Measurements from ENCODE around the gene AHNAK2. TPM values are rescaled to one million over a fixed set of nuclear protein-coding genes. Genes with fewer than 3 reads are reported as not detected.
A peak's percentile ranks its signal among the peaks of the same experiment; 100 is the strongest.

AHNAK2 gene
- total RNA-seq, 1 donor from 2014 or later: 5.5 TPM

DNA sequence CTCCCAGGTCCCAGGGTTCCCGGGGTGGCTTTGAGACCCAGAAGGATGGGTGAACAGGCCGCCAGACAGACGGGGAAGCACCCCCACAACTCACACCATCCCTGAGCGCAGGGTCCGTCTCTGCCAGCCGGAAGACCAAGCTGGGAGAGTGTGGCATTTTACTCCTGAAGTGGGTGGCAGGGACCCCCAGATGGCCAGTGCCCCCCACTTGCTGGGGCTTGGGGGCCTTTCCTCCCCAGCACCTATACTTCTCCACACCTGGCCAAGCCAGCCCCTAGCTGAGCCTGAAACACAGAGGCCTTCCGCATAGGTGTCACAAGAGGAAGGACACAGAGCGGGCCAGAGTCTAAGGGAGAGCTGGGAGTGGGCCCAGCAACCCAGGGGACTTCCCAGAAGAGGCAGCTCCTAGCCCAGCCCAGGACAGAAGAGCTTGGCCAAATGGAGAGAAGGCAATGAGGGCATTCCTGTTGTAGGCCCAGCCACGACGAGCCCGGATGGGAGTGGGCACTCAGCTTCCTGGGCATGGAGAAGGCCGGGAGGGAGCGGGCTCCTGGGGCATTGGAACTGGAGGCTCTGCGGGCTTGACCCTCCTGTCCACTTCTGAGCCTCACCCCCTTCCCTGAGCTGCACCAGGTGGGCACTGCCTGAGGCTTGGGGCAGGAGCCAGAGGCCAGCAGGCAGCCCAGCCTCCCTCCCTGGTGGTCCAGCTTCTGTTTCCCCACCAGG lies 3.3 kb downstream of the AHNAK2 start:
- no peak for ATAC-seq
- no peak for DNase-seq (ENCODE audit: low spot score)

DNA sequence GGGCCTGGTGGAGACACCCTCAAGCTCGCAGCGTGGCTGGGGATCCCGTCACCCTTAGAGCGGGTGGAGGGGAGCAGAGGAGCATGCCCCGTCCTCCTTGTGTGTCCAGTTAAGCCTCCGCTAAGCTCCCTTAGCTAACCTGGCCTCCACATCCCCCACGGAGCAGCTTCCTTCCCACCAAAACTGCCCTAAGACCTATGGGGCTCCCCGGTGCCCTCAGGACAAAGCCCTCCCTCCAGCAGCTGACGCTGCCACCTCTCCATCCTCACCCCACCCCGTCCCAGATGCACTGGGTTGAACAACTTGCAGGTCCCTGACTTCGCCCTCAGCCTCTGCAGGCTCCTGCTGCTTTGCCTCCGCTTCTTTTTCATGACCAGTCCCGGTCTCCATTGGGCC lies 4.0 kb downstream of the AHNAK2 start:
- ATAC-seq: no peak

DNA sequence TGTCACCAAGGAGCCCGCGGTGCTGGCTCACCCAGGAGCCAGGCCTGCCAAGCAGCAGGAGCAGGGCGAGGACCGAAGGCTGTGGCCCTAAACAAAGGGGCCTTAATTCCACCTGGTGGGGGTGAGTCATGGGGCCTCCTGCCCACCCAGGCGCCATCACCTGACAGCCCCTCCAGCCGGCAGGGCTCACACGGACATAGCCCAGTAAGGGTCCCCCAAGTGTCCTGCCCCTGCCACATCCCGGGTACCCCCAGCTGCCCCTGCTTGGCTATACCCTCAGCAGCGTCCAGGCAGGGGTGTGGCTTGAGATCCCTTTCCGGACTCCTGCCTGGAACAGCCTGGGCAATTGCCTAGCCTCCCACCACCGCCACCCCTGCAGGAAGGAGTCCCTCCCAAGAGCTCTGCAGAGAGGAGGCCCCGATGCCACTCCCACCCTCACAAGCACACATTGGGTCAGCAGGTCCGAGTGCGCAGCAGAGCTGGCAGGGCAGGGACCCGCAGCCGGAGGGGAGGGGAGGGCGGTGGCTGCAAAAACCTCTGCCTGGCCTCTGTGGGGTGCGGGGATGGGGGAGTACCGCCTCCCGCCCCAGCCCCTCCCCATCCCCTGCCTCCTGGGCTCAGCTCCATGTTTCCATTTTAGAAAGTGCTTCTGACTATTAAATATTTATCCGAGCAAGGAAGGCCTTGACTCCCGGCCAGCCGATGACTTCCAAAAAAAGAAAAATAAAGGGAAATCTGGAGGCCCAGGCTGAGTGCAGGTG lies 4.6 kb downstream of the AHNAK2 start:
- ATAC-seq: no peak

More for the DNA sequence above, 4.0 kb downstream of the AHNAK2 start:
- no peak for DNase-seq (ENCODE audit: low spot score)

DNA sequence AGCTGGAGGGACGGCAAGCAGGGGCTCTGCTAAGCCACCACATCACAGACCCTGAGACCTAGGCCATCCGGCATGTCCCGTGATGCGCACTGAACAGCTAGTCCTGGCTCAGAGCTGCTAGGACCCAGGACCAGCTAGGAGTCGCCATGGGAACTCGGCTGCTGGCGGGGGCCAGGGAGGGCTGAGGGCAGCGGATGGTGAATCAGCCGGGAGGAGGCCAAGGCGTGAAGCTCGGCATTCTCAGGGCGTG lies 5.1 kb downstream of the AHNAK2 start:
- ATAC-seq (no peak), DNase-seq (ENCODE audit: low spot score) (no peak)

More for the DNA sequence above, 4.6 kb downstream of the AHNAK2 start:
- no peak for DNase-seq (ENCODE audit: low spot score)

DNA sequence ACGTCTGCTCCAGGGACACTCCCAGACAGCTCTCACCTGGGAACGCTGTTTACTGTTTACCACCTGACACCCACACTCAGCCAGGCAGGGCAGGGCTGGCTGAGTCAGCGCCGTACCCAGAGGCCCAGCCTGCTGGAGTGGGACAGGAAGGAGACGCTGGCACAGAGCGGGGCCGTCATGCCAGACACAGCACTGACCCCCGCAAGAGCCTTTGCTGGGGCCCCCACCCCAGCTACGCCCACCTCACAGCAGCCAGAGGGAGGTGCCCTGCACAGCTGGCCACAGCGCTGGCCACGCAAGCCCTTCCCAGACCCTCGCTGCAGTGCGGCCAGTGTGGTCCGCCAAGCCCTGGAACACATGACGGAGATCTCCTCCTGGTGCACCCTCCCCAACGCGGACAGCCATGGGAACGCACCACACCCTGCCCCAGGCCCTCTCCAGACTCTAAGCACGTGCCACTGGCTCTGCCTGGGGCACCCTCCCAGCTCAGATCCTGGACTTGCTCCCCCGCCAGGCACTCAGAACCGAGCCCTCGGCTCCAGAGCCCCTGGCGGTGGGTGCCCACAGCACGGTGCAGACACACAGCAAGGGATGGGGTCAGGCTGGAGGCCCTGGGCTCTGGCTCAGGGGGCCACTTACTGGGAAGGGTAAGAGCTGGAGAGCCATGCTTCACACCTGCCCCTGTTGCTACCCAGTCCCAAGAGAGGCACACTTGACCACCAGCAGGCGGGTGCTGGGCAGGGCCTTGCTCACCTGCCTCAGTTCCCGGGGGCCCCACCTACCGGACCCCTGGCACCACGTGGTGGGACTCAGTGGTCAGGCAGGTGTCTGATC lies 5.7 kb downstream of the AHNAK2 start:
- no peak for DNase-seq (ENCODE audit: low spot score)

DNA sequence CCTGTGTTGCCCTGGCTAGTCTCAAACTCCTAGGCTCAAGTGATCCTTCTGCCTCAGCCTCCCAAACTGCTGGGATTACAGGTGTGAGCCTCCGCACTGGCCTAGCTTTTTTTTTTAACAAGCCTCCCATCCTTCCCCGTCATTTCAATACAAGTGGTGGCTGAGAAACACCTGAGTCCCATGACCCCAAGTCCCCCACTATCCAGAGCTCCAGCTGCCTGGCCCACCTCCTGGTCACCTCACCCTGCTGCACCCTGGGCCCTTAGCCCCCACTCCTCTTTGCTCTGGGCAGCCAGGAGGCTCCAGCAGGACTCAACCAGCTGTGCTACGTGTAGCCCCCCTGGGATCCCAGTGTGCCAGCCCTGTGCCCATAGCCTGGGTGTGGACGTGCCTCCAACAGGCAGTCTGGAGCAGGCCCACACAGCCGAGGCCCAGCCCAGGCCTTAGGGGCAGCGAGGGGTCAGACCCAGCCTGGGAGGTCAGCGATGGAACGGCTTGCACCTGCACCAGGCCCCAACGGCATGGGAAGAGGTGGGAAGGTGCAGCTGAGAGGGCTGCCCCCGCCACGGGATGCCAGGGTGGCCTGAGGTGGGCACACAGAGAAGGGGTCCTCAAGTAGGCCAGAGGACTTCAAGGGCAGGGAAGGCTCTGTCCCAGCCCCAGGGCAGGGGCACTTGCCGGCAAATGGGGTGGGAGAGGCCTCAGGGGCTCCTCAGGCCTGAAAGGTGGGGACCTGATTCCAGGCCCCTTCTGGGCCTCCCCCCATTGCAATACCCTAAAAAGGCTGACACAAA lies 6.5 kb downstream of the AHNAK2 start:
- ATAC-seq (no peak), DNase-seq (ENCODE audit: low spot score) (no peak)

More for the DNA sequence above, 5.7 kb downstream of the AHNAK2 start:
- ATAC-seq: no peak

DNA sequence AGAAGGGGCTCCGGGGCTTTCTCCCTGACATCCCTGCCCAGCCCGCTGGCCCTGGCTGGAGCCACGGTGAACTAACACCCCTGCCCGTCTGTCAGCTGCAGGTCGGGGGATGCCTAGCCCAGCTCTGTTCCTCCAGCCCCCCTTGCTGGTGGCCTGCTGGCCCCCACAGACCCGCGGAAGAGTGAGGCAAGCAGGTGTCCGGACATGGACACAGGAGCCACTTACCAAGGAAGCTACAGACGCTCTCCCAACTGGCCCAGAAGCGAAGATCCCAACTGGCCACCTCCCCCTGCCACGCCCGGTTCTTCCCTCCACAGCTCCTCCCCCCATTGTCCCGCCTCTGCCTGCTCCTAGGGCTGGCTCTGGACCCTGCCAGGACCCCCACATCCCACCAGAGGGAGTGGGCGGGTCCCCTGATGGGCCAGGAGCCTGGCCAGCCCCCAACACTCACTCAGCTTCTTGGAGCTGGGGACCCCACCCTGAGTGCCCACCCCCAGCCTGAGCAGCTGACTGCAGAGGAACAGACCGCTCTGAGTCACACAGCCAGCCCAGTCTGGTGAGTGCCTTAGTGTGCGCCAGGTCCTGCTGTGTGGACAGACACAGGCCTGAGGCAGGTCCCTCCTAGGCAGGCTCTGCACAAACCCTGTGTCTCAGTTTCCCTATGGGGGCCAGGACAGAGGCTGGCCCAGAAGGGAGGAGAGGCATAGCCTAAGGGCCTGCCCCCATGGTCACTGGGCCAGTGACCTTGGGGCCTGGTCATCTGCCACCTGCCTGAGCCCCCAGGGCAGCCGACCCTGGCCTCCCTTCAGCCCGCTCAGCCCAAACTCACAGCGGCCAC lies 7.7 kb downstream of the AHNAK2 start:
- no peak for ATAC-seq
- no peak for DNase-seq (ENCODE audit: low spot score)

DNA sequence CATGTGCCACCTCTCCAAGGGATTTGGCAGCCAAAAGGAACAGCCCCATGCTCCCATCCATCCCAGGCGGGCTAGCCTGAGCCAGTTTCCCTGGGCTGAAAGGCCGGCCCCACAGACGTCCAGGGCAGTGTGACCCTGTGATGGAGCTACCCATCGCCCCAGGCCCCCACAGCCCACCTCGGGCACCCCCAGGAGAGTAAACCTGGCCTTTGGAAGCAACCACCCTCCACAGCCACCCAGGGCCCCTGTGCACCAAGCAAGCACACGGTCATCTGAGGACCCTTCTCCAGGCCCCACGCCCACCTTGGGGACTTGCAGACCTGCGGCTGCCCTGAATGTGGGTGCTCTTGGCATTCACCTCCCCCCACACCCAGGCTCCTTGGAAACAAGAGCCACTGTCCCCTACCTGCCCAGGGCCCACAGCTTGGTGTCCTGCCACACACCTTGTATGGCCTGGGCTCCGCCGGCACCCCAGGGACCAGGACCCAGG lies 8.4 kb downstream of the AHNAK2 start:
- DNase-seq (ENCODE audit: low spot score) (no peak), ATAC-seq (no peak)

DNA sequence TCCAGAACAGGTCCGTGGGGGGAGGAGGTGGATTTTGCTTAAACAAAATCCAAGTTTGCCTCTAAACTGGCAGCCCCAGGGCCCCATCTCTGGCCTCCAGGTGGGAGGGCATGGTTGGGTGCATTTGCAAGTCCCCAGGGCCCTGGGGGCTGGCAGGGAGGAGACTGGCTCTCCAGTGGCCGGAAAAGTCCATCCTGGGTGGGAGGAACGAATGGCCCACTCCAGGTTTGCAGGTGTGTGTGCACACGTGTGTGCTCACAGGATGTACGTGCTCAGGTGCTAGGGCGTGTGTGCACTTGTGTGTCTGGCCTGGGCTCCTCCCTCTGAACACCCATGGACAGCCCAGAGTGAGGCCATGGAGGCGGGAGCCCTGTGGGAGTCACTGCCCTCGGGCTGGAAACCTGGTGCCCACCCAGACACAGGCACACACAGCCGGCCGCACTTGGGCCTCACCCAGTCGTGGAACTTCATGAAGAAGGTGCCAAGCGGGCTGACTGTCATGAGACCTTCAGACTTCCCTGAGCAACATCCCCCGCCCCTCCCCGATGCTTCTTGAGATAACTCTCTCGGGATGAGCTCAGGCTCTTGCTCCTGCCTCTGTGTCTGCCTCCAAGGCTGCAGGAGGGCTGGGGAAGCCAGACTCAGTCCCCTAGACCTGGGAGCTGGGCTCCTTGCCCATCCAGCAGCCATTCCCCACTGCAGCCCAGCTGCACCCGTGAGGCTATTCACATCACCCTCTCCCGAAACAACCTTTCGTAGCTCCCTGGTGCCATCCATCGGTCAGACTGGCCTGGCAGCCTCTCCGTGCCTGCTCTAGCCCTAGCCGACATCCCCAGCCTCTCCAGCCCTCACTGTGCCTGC lies 9.4 kb downstream of the AHNAK2 start:
- DNase-seq (ENCODE audit: low spot score): no peak
- no peak for ATAC-seq

DNA sequence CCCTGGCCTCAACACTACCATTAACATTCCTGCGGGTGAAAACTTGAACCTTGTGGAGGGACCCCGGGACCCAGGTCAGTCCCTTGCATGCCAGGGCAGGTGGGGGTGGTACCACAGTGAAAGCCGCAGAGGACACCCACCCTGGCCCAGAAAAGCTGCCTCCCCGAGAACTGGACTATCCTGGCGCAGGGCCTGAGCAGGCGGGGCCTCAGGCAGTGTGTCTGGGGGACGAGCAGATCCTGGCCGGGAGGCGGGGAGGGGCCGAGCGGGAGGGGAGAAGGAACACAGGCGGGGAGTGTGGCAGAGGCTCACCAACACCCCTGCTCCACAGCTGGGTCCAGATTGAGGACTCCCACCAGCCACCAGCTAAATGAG lies 10.0 kb downstream of the AHNAK2 start:
- ATAC-seq: peak; percentile 60

DNA sequence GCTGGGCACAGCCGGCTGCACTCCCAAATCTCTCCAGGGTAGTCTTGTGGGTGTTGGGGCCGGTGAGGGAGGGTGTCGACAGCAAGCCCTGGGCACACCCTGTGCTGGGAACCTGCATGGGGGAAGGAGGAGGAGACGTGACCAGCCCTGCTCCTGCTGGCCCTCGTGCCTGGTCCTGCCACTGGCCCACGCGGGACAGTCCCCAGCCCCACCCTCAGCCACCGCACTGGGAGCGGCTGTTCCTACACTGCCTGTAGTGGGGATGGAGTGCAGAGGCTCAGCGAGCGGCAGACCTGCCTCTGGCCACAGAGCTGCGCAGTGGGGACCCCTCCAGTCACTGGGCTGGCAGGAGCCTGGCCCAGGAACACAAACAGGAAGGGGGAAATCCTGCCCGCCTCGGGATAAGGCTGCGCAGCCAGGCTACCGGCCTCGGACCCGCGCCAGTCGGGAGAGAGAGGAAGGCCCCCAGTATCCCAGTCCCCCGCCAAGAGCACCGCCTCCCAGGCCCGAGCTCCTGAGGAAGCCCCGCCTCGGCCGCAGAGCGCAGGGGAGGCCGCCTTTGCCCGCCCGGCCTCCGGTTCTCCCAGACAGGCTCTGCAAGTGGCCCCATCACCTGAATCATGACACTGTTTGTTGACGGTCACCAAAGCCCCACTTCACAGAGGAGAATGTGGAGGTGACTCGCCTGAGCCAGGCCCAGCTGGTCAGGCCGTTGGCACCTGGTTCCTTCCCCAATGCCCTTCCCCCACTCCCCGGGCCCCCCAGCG lies 10.6 kb downstream of the AHNAK2 start:
- no peak for DNase-seq (ENCODE audit: low spot score)
- peak; percentile 46 for ATAC-seq

More for the DNA sequence above, 10.0 kb downstream of the AHNAK2 start:
- DNase-seq (ENCODE audit: low spot score): no peak

DNA sequence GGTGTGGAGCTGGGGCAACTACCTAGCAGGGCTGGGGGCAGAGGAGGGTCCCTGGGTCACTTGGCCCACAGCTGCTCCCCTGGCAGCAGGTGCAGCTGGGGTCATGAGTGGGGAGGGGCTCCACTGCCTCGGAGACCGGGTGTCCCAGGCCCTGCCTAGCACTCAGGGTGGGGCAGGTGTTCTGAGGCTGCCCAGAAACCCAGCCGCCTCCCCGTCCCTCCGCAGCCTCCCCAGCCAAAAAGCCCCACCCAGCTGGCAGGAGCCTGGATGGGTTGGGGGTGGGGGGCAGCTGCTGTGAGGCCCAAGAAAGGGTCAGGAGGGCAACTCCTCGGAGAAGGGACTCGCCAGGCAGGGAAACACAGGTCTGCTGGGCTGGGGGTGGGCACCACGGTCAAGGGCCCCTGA lies 11.2 kb downstream of the AHNAK2 start:
- no peak for ATAC-seq
- DNase-seq (ENCODE audit: low spot score): no peak

DNA sequence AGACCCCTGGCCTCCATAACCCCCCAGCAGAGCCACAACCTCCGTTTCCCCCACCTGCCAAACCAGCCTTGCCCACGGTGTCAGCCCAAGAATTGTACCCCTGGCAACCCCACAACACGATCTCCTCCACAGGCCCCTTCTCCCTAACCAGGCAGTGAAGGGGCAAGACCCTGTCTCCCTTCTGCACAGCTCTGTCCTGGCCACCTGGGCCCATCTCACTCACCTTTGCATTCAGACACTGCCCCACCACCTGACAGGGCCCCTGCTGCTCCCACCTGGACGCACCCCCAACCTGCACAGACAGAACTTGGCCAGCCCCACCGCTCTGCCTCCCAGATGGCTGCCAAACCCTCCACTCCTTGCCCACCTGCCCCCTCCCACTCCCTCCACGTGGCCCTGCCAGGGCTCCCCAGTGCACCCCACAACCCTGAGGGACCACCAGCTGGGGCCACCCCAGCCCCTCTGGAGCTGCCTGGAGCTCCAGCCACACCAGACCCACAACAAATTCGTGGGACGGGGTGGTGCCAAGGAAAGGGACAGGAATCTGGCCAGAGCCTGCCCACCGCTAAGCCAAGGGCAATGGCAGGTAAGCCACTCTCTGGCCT lies 11.8 kb downstream of the AHNAK2 start:
- DNase-seq (ENCODE audit: low spot score): no peak
- ATAC-seq: no peak

DNA sequence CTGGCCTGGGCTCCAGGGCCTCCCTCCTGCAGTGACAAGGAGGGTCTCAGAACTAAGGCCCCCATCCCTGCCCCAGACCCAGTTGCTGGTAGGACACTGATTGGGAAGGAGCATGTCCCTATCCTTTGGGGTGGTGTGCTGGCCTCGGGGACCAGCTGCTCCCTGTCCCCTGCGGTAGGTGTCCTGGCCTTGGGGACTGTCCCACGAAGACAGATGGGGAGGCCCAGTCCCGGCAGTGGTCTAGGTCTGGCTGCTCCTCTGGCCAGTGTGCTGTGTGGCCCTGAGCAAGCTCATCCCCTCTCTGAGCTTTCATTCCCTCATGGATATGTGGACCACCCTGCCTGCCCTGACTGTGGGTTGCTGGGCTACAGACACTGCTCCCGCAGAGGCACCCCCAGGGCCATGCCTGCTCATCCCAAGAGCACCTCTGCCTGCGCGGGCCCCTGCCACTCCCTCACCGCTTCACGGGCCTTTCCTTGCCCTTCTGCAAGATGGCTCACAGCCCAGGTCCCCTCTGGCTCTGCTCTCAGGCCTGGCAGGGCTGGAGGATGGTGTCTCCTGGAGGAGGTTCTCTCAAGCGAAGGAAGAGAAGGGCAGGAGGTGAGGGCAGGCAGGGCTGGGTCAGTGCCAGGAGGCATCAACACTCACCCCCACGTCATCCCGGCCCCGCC lies 12.5 kb downstream of the AHNAK2 start:
- DNase-seq (ENCODE audit: low spot score) (no peak), ATAC-seq (no peak)

DNA sequence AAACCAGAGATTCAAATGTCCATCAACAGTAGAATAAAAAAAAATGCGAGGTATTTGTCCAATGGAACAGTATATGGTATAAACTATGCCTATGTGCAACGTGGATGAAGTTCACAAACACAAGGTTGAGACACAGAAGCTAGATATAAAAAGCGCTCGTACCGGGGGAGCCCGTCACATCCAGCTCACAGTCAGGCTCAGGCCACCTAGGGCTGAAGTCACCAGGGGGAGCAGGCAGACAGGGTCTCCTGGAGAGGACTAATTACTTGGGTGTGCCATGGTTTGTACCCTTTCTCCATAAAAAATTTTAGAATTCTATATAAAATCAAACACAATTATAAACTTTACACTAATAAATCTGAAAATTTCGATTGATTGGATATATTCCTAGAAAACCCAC lies 13.6 kb downstream of the AHNAK2 start:
- DNase-seq (ENCODE audit: low spot score): no peak
- ATAC-seq: no peak

DNA sequence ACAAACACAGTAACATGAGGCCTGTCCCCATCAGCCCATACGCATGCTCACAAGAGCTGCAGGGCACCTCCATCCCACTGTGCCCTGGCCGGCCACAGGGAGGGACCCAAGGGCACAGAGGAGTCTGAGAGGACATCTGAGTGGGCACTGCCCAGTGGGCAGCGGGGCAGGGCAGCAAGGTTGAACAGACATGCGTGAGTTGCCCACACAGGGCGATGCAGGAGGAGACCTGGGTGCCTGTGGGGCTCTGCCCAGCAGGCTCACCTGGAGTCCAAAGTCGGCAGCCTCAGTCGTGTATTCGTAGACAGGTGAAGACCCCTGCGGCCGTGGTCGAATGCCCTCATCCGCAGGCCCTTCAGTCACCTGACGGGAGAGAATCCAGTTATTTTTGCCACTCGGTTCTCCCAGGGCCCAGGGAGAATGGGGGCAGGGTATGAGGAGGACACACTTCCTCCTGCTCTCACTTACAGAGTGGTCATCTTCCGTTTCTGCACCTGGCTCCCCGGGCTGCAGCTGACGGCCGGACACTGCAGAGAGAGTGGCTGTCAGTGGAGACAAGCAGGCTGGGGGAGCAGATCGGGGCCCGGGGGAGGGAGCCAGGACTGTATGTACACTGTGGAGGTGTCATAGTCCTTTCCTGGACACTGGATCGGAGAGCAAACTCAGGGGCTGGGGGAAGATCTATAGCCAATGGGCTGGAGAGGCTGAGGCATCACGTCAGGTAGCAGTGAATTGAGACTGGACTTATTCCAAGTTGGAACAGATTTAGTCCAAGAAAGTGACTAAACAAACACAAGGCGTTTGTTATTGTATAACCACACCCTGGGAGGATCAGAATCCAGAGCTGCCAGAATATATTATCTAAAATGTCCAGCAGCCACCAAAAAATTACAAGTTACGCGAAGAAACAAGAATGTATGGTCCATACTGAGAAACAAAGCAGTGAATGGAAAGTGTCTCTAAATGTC lies 20.7 kb downstream of the AHNAK2 start:
- no peak for ATAC-seq
- no peak for DNase-seq (ENCODE audit: low spot score)
